Liver (tissue), 9 donors: ENCODE results near the gene CCDC178. TPM values are rescaled to one million over a fixed set of nuclear protein-coding genes. Genes with fewer than 3 reads are reported as not detected.

Experiments
- DNase-seq: peaks from one replicate; pipeline ENCODE4 v3.0.0-alpha.2; 2017; ENCODE audit warnings: low spot score
- H3K27ac ChIP-seq, 2 donors: one replicate each; pipeline ENCODE4 v1.7.0; 2013; ENCODE audit warnings: inconsistent platforms in 2 of 2, low read length in 2 of 2, control low read depth in 1 of 2, low read depth in 1 of 2, mild to moderate bottlenecking in 1 of 2
- H3K27me3 ChIP-seq, 4 donors: one replicate each; pipeline versions ENCODE4 v1.6.1 to v1.7.0; 2013; ENCODE audit warnings: low read length in 3 of 4, inconsistent platforms in 1 of 4, mild to moderate bottlenecking in 1 of 4, moderate library complexity in 1 of 4; ENCODE audit not compliant: control insufficient read depth in 4 of 4, insufficient read depth in 4 of 4
- H3K36me3 ChIP-seq, 4 donors: one replicate each; pipeline versions ENCODE4 v1.6.1 to v1.7.0; 2013; ENCODE audit warnings: low read length in 3 of 4, mild to moderate bottlenecking in 3 of 4, low read depth in 1 of 4, moderate library complexity in 1 of 4; ENCODE audit not compliant: control insufficient read depth in 4 of 4, insufficient read depth in 3 of 4
- H3K4me1 ChIP-seq, 4 donors: one replicate each; pipeline versions ENCODE4 v1.6.1 to v1.7.0; 2013; ENCODE audit warnings: low read length in 3 of 4, mild to moderate bottlenecking in 3 of 4, moderate library complexity in 1 of 4; ENCODE audit not compliant: control insufficient read depth in 4 of 4, insufficient read depth in 4 of 4
- H3K4me3 ChIP-seq, 3 donors: one replicate each; pipeline versions ENCODE4 v1.6.1 to v1.7.0; 2013; ENCODE audit warnings: low read length in 3 of 3, control low read depth in 1 of 3, low read depth in 1 of 3, mild to moderate bottlenecking in 1 of 3
- H3K9ac ChIP-seq, 2 donors: one replicate each; pipeline ENCODE4 v1.7.0; 2013; ENCODE audit warnings: low read length in 2 of 2, mild to moderate bottlenecking in 2 of 2, moderate library complexity in 2 of 2, control low read depth in 1 of 2, low read depth in 1 of 2
- H3K9me3 ChIP-seq, 4 donors: one replicate each; pipeline versions ENCODE4 v1.6.1 to v1.7.0; 2013; ENCODE audit warnings: low read length in 3 of 4; ENCODE audit not compliant: control insufficient read depth in 4 of 4
- ATF3 ChIP-seq: IDR thresholded peaks from 2 replicates; pipeline ENCODE4 v1.6.1; 2016; ENCODE audit warnings: antibody characterized with exemption
- CTCF ChIP-seq: fragments of 150-350 bp; IDR thresholded peaks from 2 replicates; pipeline ENCODE4 v1.5.1; 2017; ENCODE audit warnings: improper control_type of control experiment, low read depth, low read length; ENCODE audit not compliant: missing input control
- EGR1 ChIP-seq, 2 donors: IDR thresholded peaks; 2 replicates each; pipeline ENCODE4 v1.6.1; 2016 to 2018; ENCODE audit warnings: antibody characterized with exemption in 2 of 2, low read depth in 2 of 2
- FOXA1 ChIP-seq: IDR thresholded peaks from 2 replicates; pipeline ENCODE4 v1.6.1; 2016; ENCODE audit warnings: antibody characterized with exemption
- FOXA2 ChIP-seq: IDR thresholded peaks from 2 replicates; pipeline ENCODE4 v1.6.1; 2016; ENCODE audit warnings: antibody characterized with exemption
- GABPA ChIP-seq, 2 donors: IDR thresholded peaks in 1 of 2; conservative IDR thresholded peaks in 1 of 2; 2 replicates each; pipeline ENCODE4 v1.6.1; 2016; ENCODE audit warnings: antibody characterized with exemption in 2 of 2, mild to moderate bottlenecking in 1 of 2, moderate library complexity in 1 of 2
- HNF4A ChIP-seq, 2 donors: conservative IDR thresholded peaks; 2 replicates each; pipeline ENCODE4 v1.6.1; 2016; ENCODE audit warnings: antibody characterized with exemption in 2 of 2, mild to moderate bottlenecking in 2 of 2
- HNF4G ChIP-seq: IDR thresholded peaks from 2 replicates; pipeline ENCODE4 v1.6.1; 2016; ENCODE audit warnings: antibody characterized with exemption
- JUND ChIP-seq, 2 donors: IDR thresholded peaks; 2 replicates each; pipeline ENCODE4 v1.6.1; 2016; ENCODE audit warnings: antibody characterized with exemption in 2 of 2
- MAX ChIP-seq: IDR thresholded peaks from 2 replicates; pipeline ENCODE4 v1.6.1; 2016; ENCODE audit warnings: antibody characterized with exemption
- NR2F2 ChIP-seq: IDR thresholded peaks from 2 replicates; pipeline ENCODE4 v1.6.1; 2016; ENCODE audit warnings: antibody characterized with exemption
- RAD21 ChIP-seq, 2 donors: IDR thresholded peaks; 2 replicates each; pipeline ENCODE4 v1.6.1; 2016; ENCODE audit warnings: antibody characterized with exemption in 2 of 2, mild to moderate bottlenecking in 2 of 2
- REST ChIP-seq: IDR thresholded peaks from 2 replicates; pipeline ENCODE4 v1.6.1; 2016; ENCODE audit warnings: antibody characterized with exemption, mild to moderate bottlenecking
- RXRA ChIP-seq, 2 donors: IDR thresholded peaks; 2 replicates each; pipeline ENCODE4 v1.6.1; 2017 to 2018; ENCODE audit warnings: antibody characterized with exemption in 2 of 2, mild to moderate bottlenecking in 1 of 2
- SP1 ChIP-seq: IDR thresholded peaks from 2 replicates; pipeline ENCODE4 v1.6.1; 2018; ENCODE audit warnings: antibody characterized with exemption, mild to moderate bottlenecking
- TAF1 ChIP-seq: conservative IDR thresholded peaks from 2 replicates; pipeline ENCODE4 v1.6.1; 2016; ENCODE audit warnings: antibody characterized with exemption, mild to moderate bottlenecking
- YY1 ChIP-seq: IDR thresholded peaks from 2 replicates; pipeline ENCODE4 v1.6.1; 2016; ENCODE audit warnings: antibody characterized with exemption, mild to moderate bottlenecking
- ZBTB33 ChIP-seq: IDR thresholded peaks from 2 replicates; pipeline ENCODE4 v1.6.1; 2016; ENCODE audit warnings: antibody characterized with exemption
- WGBS: extraction: QIAGEN DNeasy Blood & Tissue Kit; methylation state at CpG from one replicate; pipeline ENCODE4 v1.1.7; 2013; 5-methylcytosine and 5-hydroxymethylcytosine counted together
- polyA plus RNA-seq, 2 donors: library from polyadenylated mRNA; stranded (reverse) in 1 of 2; unstranded in 1 of 2; fragments of 200-250 nt in 1 of 2; fragments of >200 nt in 1 of 2; fragmentation: Nextera tagmentation in 1 of 2; extraction: Ambion mirVana in 1 of 2; gene quantifications; one replicate each; pipeline versions ENCODE4 v1.2.1 to v1.2.3, GENCODE V29; 2013 to 2015
- total RNA-seq, 2 donors: library from RNA; depleted of rRNA; stranded (reverse); fragments of >200 nt; gene quantifications; one replicate each; pipeline ENCODE4 v1.2.3, GENCODE V29; 2014
- donor health status: healthy.
- donor health status: healthy.
- donor health status: healthy.
- donor health status: healthy.
- donor health status: healthy.

CCDC178 gene
- total and polyA plus RNA-seq, 4 donors, result not detected

GRCh38 chr18:32937066-32937465 lies 503.5 kb downstream of the CCDC178 start:
- no peak for DNase-seq
- 43% methylated on average over 1 of the region's 1 CpG for WGBS

More at GRCh38 chr18:32937066-32937465, 503.5 kb downstream of the CCDC178 start:
- TF ChIP-seq JUND (IDR thresholded peaks at IDR 0.05) (no peak), RAD21 (IDR thresholded peaks at IDR 0.05) (no peak), EGR1 (IDR thresholded peaks at IDR 0.05; ENCODE audit: low read depth in 2 of 2) (no peak), NR2F2 (no peak), FOXA1 (no peak), GABPA (IDR thresholded peaks at IDR 0.05 in 1 of 2, conservative IDR thresholded peaks at IDR 0.05 in 1 of 2) (no peak), HNF4G (no peak), SP1 (no peak), FOXA2 (no peak), REST (no peak), MAX (no peak), CTCF (no peak), RXRA (IDR thresholded peaks at IDR 0.05) (no peak), YY1 (no peak), ZBTB33 (no peak), TAF1 (no peak), ATF3 (no peak), HNF4A (conservative IDR thresholded peaks at IDR 0.05) (no peak)
- Histone ChIP-seq H3K27me3 (no peaks in the 10 kb centered on the region), H3K36me3 (no peaks in the 10 kb centered on the region), H3K27ac (no peak overlapping the region), H3K4me3 (no peak overlapping the region), H3K9me3 (no peaks in the 10 kb centered on the region), H3K9ac (no peak overlapping the region), H3K4me1 (no peaks in the 10 kb centered on the region)
